GM03348 (cell line): Measurements from ENCODE around the gene RAD51B.
A peak's percentile ranks its signal among the peaks of the same experiment; 100 is the strongest.

Source experiments
- DNase-seq: peaks from one replicate; pipeline ENCODE4 v3.0.0; 2012; ENCODE audit warnings: low spot score

The RAD51B gene

GRCh38 chr14:68576496-68577244 is 757.1 kb downstream of the RAD51B start:
- DNase-seq, result peak; percentile 57

GRCh38 chr14:68577802-68578541 is 758.4 kb downstream of the RAD51B start:
- peak; percentile 92 for DNase-seq

GRCh38 chr14:68578597-68578996 is 759.0 kb downstream of the RAD51B start:
- DNase-seq, result no peak

- DNase-seq, result no peak
Observed at GRCh38 chr14:68580096-68580645, 760.6 kb downstream of the RAD51B start.

- no peak for DNase-seq
Observed at GRCh38 chr14:68580671-68581070, 761.1 kb downstream of the RAD51B start.

GRCh38 chr14:68583548-68584280 is 764.1 kb downstream of the RAD51B start:
- no peak for DNase-seq

- no peak for DNase-seq
Observed at GRCh38 chr14:68584786-68585185, 765.2 kb downstream of the RAD51B start.

GRCh38 chr14:68585690-68586089 is 766.1 kb downstream of the RAD51B start:
- DNase-seq, result peak; percentile 40

- DNase-seq, result peak; percentile 45
Observed at GRCh38 chr14:68586896-68587751, 767.5 kb downstream of the RAD51B start.

GRCh38 chr14:68587931-68588330 is 768.4 kb downstream of the RAD51B start:
- DNase-seq, result no peak

- peak; percentile 84 for DNase-seq
Observed at GRCh38 chr14:68589447-68590200, 770.0 kb downstream of the RAD51B start.

GRCh38 chr14:68590201-68590522 is 770.6 kb downstream of the RAD51B start:
- no peak for DNase-seq

- DNase-seq, result no peak
Observed at GRCh38 chr14:68591786-68592185, 772.2 kb downstream of the RAD51B start.

- no peak for DNase-seq
Observed at GRCh38 chr14:68592948-68593556, 773.5 kb downstream of the RAD51B start.

- no peak for DNase-seq
Observed at GRCh38 chr14:68593806-68594536, 774.4 kb downstream of the RAD51B start.

GRCh38 chr14:68594737-68595380 is 775.3 kb downstream of the RAD51B start:
- no peak for DNase-seq

- DNase-seq, result no peak
Observed at GRCh38 chr14:68596211-68596610, 776.6 kb downstream of the RAD51B start.

GRCh38 chr14:68596701-68597100 is 777.1 kb downstream of the RAD51B start:
- DNase-seq, result no peak

- DNase-seq, result no peak
Observed at GRCh38 chr14:68598089-68598488, 778.5 kb downstream of the RAD51B start.
